Gastroesophageal sphincter (tissue), 4 donors: ENCODE measurements around the gene SREBF2. TPM values are rescaled to one million over a fixed set of nuclear protein-coding genes. Genes with fewer than 3 reads are reported as not detected.
A peak's percentile ranks its signal among the peaks of the same experiment; 100 is the strongest.

Experiments used
- ATAC-seq: fragments of 150-250 bp; one replicate; pipeline ENCODE4 v1.9.1; 2016; ENCODE audit warnings: mild to moderate bottlenecking, moderate library complexity
- H3K27ac ChIP-seq, 4 donors: fragments of 200-600 bp; sonication (generic) in 3 of 4; 1 replicate in 3 of 4; 2 replicates in 1 of 4; pipeline ENCODE4 v1.5.1; 2016 to 2019
- H3K27me3 ChIP-seq: fragments of 200-600 bp; sonication (generic); one replicate; pipeline ENCODE4 v1.5.1; 2019
- H3K36me3 ChIP-seq, 2 donors: fragments of 200-600 bp; sonication (generic); one replicate each; pipeline ENCODE4 v1.5.1; 2019; ENCODE audit warnings: control low read depth in 1 of 2
- H3K4me1 ChIP-seq, 3 donors: fragments of 200-600 bp; sonication (generic); 1 replicate in 2 of 3; 2 replicates in 1 of 3; pipeline ENCODE4 v1.5.1; 2016 to 2019; ENCODE audit warnings: control low read depth in 2 of 3
- H3K4me3 ChIP-seq, 2 donors: fragments of 200-600 bp; sonication (generic); one replicate each; pipeline ENCODE4 v1.5.1; 2019; ENCODE audit warnings: mild to moderate bottlenecking in 1 of 2, moderate library complexity in 1 of 2
- H3K9me3 ChIP-seq, 3 donors: fragments of 200-600 bp; sonication (generic); one replicate each; pipeline ENCODE4 v1.5.1; 2017 to 2019; ENCODE audit warnings: control low read depth in 2 of 3
- EP300 ChIP-seq: sonication (generic); formaldehyde crosslinking; IDR thresholded peaks from one replicate; pipeline ENCODE4 v1.6.1; 2017; ENCODE audit warnings: antibody characterized with exemption, mild to moderate bottlenecking
- POLR2A ChIP-seq, 2 donors: fragments of 450-650 bp; IDR thresholded peaks; one replicate each; pipeline ENCODE4 v1.6.1; 2017; ENCODE audit warnings: antibody characterized with exemption in 2 of 2, mild to moderate bottlenecking in 2 of 2, moderate library complexity in 1 of 2
- POLR2AphosphoS5 ChIP-seq: sonication (generic); formaldehyde crosslinking; IDR thresholded peaks from one replicate; pipeline ENCODE4 v1.6.1; 2017; ENCODE audit warnings: antibody characterized with exemption
- WGBS, 2 donors: methylation state at CpG; one replicate each; pipeline ENCODE4 v1.1.5; 2018; ENCODE audit warnings: low coverage in 1 of 2; 5-methylcytosine and 5-hydroxymethylcytosine counted together
- total RNA-seq, 4 donors: library from RNA; depleted of rRNA; stranded (reverse); fragments of >200 nt; gene quantifications; one replicate each; pipeline ENCODE4 v1.1.0, GENCODE V29; 2016
- TF ChIP-seq, protein P1 (sequence below), 4 experiments: fragments of 200-600 bp in 2 of 4; fragments of 450-650 bp in 2 of 4; sonication (generic) in 1 of 4; IDR thresholded peaks; one replicate each; pipeline ENCODE4 v1.5.1; 2017 to 2019; ENCODE audit warnings: antibody characterized with exemption in 4 of 4, mild to moderate bottlenecking in 2 of 4, moderate library complexity in 2 of 4

The SREBF2 gene
- total RNA-seq, 4 donors from 2014 or later, result 39.7 to 101 (median 58.8) TPM

DNA sequence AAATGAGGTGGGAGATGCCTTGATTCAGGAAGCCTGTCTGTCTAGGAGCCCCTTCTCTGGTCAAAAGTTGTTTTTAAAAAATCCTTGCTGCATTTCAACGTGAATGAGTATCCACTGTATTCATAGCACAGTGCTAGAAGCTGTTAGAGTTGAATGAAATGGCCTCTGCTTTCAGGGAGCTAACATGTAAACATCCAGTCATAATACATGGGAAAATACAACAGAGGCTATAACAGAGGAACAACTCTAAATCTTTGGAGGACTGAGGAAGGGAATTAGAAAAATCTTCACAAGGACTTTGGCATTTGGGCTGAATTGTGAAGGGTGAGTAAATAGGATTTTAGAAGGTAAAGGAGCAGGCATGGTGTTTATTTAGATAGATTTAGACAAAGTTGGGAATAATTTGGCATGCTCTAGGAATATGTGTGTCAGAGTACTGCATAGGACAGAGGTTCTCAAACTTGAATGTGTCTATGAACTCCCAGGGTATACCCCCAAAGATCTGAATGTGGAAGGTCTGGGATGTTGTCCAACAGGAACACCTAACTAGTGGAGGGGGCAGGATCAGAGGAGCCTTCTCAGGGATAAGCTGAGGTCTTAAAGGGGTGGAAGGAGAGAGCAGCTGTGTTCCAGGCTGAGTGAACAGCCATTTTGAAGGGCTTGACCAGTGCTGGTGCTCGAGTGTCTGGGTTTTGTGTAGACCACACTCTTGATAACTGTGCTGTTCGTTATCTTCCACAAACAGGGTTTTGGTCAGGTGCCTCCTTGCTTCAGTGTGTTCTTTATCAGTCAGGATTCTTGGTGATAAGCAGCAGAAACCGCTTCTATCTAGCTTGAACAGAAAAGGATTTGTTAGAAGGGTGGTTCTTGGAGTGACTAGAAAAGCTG is 12.7 kb downstream of the SREBF2 start:
- no peak for ATAC-seq
- Histone ChIP-seq H3K27ac (peak overlapping the region in 3 of 4 donors; percentile 30 to 48 (median 31)), H3K9me3 (no peaks in the 10 kb centered on the region), H3K36me3 (no peaks in the 10 kb centered on the region), H3K27me3 (no peaks in the 10 kb centered on the region), H3K4me1 (peaks cover 0 to 78% (median 18%) of the 10 kb centered on the region in 3 donors), H3K4me3 (no peak overlapping the region)
- no peak for TF ChIP-seq POLR2A (IDR thresholded peaks at IDR 0.05)
- TF ChIP-seq, protein P1, sequence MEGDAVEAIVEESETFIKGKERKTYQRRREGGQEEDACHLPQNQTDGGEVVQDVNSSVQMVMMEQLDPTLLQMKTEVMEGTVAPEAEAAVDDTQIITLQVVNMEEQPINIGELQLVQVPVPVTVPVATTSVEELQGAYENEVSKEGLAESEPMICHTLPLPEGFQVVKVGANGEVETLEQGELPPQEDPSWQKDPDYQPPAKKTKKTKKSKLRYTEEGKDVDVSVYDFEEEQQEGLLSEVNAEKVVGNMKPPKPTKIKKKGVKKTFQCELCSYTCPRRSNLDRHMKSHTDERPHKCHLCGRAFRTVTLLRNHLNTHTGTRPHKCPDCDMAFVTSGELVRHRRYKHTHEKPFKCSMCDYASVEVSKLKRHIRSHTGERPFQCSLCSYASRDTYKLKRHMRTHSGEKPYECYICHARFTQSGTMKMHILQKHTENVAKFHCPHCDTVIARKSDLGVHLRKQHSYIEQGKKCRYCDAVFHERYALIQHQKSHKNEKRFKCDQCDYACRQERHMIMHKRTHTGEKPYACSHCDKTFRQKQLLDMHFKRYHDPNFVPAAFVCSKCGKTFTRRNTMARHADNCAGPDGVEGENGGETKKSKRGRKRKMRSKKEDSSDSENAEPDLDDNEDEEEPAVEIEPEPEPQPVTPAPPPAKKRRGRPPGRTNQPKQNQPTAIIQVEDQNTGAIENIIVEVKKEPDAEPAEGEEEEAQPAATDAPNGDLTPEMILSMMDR (IDR thresholded peaks at IDR 0.05), result no peak
- TF ChIP-seq POLR2AphosphoS5, result no peak
- TF ChIP-seq EP300, result no peak
- WGBS, 2 donors, result 25 to 52% methylated on average over 2 of the region's 4 CpGs

DNA sequence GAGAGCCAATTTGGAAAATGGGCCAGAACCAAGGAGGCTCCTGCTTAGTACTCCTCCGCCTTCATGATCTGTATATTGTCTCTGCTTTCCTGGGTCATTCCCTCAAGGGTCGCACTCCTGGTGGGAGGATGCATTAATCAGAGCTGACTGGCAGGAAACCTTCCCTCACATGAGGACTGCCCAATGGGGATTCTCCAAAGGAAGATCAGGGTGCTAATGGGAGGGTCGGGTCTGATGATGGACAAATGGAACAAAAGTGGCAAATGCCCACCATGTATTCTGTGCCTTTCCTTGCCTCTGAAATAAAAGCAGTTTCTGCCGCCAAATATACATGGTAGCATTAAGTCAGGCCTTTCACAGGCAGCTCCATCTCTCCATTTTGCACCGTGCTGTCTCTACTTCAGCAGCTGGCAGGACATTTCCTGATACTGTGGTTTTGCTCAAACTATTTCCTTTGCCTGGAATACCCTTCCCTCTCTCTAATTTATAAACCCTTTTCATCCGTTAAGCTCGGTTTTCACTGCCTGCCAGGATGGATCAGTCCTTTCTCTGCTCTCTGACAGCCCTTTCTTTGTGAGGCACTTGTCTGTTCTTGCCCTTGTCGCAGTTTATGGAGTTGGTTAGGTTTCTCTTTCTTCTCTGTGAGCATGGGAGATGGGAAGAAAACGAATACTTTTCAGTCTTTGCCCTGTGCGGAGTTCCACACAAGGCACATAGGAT is 13.5 kb downstream of the SREBF2 start:
- peaks cover 0 to 70% (median 18%) of the 10 kb centered on the region in 3 donors for H3K4me1 ChIP-seq
- H3K27me3 ChIP-seq, result no peaks in the 10 kb centered on the region
- WGBS, 2 donors, result 68 to 76% methylated on average over 9 to 10 of the region's 10 CpGs
- peak overlapping the region in 2 of 4 donors; percentile 30 to 48 for H3K27ac ChIP-seq
- H3K4me3 ChIP-seq, result no peak overlapping the region
- no peak for ATAC-seq
- H3K36me3 ChIP-seq, result peaks cover 0 to 2% of the 10 kb centered on the region in 2 donors
- TF ChIP-seq, protein P1 (IDR thresholded peaks at IDR 0.05), result no peak
- TF ChIP-seq POLR2A (IDR thresholded peaks at IDR 0.05) (no peak), EP300 (no peak), POLR2AphosphoS5 (no peak)
- no peaks in the 10 kb centered on the region for H3K9me3 ChIP-seq

DNA sequence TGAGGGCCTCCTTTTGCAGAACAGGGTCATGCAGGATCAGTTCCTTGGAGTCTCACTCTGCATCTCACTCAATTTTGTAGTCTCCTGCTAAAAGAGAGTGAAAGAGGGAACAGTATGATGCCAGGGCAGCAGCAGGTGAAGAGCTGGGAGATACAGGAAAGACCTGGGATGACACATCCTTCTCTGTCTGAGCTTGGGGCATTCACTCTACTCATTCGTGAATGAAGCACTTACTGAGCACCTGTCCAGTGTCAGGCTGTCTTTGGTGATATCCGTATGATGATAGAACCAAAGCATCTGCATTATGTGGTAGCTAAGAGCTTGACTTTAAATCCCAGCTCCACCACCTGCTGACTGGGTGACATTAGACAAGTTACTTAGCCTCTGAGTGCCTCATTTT is 14.4 kb downstream of the SREBF2 start:
- 61 to 80% methylated on average over 1 to 2 of the region's 2 CpGs for WGBS, 2 donors
- no peak for ATAC-seq
- H3K36me3 ChIP-seq, result peaks cover 0 to 9% of the 10 kb centered on the region in 2 donors
- H3K4me3 ChIP-seq, result no peak overlapping the region
- H3K9me3 ChIP-seq, result no peaks in the 10 kb centered on the region
- H3K4me1 ChIP-seq, result peaks cover 0 to 63% (median 18%) of the 10 kb centered on the region in 3 donors
- H3K27me3 ChIP-seq, result no peaks in the 10 kb centered on the region
- TF ChIP-seq POLR2A (IDR thresholded peaks at IDR 0.05) (no peak), EP300 (no peak), POLR2AphosphoS5 (no peak)
- TF ChIP-seq, protein P1 (IDR thresholded peaks at IDR 0.05), result no peak
- no peak overlapping the region for H3K27ac ChIP-seq

DNA sequence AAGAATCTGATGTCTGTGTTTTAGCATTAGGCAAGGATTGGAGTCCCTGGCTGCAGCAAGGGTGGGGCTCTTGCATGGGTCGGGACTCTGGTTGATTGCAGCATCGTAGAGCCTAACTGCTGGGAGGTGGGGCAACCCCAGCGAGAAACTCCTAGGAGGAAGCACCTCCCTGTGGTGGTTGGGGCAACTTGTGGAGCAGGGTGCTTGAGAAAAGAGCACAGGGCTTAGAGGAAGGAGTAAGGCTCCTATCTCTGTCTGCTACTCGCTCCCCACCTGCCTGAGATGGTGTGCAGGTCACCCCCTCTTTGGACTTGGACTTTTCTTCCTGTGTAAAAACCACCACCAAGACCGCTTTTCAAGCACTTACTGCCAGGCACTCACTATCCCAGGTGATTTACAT is 15.6 kb downstream of the SREBF2 start:
- no peak overlapping the region for H3K4me3 ChIP-seq
- ATAC-seq, result peak; percentile 93

More for the DNA sequence above, 15.6 kb downstream of the SREBF2 start:
- H3K4me1 ChIP-seq, result peaks cover 0 to 52% (median 18%) of the 10 kb centered on the region in 3 donors
- H3K36me3 ChIP-seq, result peaks cover 0 to 9% of the 10 kb centered on the region in 2 donors
- H3K27me3 ChIP-seq, result no peaks in the 10 kb centered on the region
- no peak overlapping the region for H3K27ac ChIP-seq
- WGBS, 2 donors, result 45 to 51% methylated on average over 5 of the region's 5 CpGs
- TF ChIP-seq EP300 (no peak), POLR2AphosphoS5 (no peak), POLR2A (IDR thresholded peaks at IDR 0.05) (no peak)
- TF ChIP-seq, protein P1 (IDR thresholded peaks at IDR 0.05), result no peak
- no peaks in the 10 kb centered on the region for H3K9me3 ChIP-seq
